NT2/D1 (cell line): ENCODE measurements around the gene IMPA2.

ENCODE experiments used
- SUZ12 ChIP-seq: IDR thresholded peaks from 2 replicates; pipeline ENCODE4 v1.6.1; 2011; ENCODE audit not compliant: insufficient read length, insufficient read depth; ENCODE audit errors: extremely low read depth
- YY1 ChIP-seq: IDR thresholded peaks from 2 replicates; pipeline ENCODE4 v1.6.1; 2011; ENCODE audit not compliant: insufficient read length, insufficient read depth
- ZNF274 ChIP-seq: IDR thresholded peaks from 2 replicates; pipeline ENCODE4 v1.6.1; 2011; ENCODE audit warnings: mild to moderate bottlenecking, low read depth, low read length

DNA sequence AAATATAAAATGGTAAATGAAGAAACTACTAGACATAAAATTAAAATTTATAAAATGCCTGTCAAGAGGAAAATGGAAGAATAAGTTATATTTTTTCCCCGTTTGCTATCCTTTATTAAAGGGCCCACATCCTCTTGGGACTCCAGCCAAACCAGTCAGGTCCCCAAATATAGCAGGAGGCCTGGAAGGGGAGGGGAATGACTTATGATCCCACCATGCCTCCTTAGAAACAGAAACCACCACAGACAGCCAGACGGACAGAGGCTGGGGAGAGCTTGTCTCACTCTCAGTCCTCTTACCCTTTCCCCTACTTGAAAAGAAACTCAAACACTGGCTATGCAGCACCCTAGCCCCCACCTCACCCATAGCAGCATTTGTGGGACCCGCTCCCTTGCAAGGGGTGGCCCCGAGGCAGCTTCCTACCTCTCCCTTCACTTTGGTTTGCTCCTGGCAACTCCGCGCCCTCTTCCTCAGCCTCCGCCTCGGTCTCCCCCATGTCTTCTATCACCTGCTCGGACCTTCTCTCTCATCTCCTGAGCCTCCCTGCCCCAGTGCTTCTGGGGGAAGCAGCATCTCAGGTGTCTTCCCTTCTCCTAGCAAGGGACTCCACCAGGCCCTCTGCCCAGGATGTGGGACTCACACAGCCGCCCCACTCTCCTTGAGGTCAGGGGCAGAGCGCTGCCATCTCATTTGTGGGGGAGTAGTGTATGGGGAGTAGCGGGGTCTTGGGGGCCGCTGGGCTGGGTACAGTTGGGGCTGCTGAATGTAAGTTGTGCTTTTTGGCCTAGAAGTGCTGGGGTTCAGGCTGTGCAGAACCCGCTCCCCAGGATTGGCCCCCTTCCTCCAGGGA lies 75.0 kb downstream of the IMPA2 start:
- TF ChIP-seq YY1 (no peak), ZNF274 (no peak), SUZ12 (no peak)
